Tibial nerve (tissue), 4 donors: ENCODE results near the gene WDR83.

ENCODE experiments used
- EP300 ChIP-seq, 2 donors: sonication (generic); formaldehyde crosslinking; IDR thresholded peaks; one replicate each; pipeline ENCODE4 v1.6.1; 2017; ENCODE audit warnings: antibody characterized with exemption in 2 of 2, mild to moderate bottlenecking in 1 of 2
- POLR2A ChIP-seq, 2 donors: fragments of 450-650 bp; IDR thresholded peaks; one replicate each; pipeline ENCODE4 v1.6.1; 2017; ENCODE audit warnings: antibody characterized with exemption in 2 of 2, mild to moderate bottlenecking in 2 of 2, moderate library complexity in 2 of 2
- TF ChIP-seq, protein P1 (sequence below), 5 experiments: fragments of 200-600 bp in 3 of 5; fragments of 450-650 bp in 2 of 5; sonication (generic) in 3 of 5; IDR thresholded peaks; one replicate each; pipeline ENCODE4 v1.5.1; 2016 to 2019; ENCODE audit warnings: antibody characterized with exemption in 5 of 5, mild to moderate bottlenecking in 3 of 5, moderate library complexity in 2 of 5

GRCh38 chr19:12695997-12696365 is 29.4 kb downstream of the WDR83 start:
- TF ChIP-seq, protein P1, sequence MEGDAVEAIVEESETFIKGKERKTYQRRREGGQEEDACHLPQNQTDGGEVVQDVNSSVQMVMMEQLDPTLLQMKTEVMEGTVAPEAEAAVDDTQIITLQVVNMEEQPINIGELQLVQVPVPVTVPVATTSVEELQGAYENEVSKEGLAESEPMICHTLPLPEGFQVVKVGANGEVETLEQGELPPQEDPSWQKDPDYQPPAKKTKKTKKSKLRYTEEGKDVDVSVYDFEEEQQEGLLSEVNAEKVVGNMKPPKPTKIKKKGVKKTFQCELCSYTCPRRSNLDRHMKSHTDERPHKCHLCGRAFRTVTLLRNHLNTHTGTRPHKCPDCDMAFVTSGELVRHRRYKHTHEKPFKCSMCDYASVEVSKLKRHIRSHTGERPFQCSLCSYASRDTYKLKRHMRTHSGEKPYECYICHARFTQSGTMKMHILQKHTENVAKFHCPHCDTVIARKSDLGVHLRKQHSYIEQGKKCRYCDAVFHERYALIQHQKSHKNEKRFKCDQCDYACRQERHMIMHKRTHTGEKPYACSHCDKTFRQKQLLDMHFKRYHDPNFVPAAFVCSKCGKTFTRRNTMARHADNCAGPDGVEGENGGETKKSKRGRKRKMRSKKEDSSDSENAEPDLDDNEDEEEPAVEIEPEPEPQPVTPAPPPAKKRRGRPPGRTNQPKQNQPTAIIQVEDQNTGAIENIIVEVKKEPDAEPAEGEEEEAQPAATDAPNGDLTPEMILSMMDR (IDR thresholded peaks at IDR 0.05), result no peak
- TF ChIP-seq POLR2A (IDR thresholded peaks at IDR 0.05), result no peak
- no peak for TF ChIP-seq EP300 (IDR thresholded peaks at IDR 0.05)
